Brain microvascular endothelial cell (primary cell): ENCODE measurements around the gene ADPRHL1.
A peak's percentile ranks its signal among the peaks of the same experiment; 100 is the strongest.

Experiments
- DNase-seq: peaks from one replicate; pipeline ENCODE4 v3.0.0-alpha.2; 2020
- H3K27ac ChIP-seq: fragments of 250-450 bp; sonication (Bioruptor Pico); 2 replicates; pipeline ENCODE4 v1.5.1; 2020; ENCODE audit warnings: mild to moderate bottlenecking, moderate library complexity
- H3K27me3 ChIP-seq: fragments of 250-450 bp; sonication (Bioruptor Pico); replicated peaks from 2 replicates; pipeline ENCODE4 v1.5.1; 2020; ENCODE audit warnings: mild to moderate bottlenecking
- H3K36me3 ChIP-seq: fragments of 250-450 bp; sonication (Bioruptor Pico); replicated peaks from 2 replicates; pipeline ENCODE4 v1.5.1; 2020; ENCODE audit warnings: mild to moderate bottlenecking
- H3K4me3 ChIP-seq: 2 replicates; pipeline ENCODE4 v1.5.1; 2011; ENCODE audit warnings: low read depth, mild to moderate bottlenecking, control low read depth, low read length, moderate library complexity
- CTCF ChIP-seq: IDR thresholded peaks from 2 replicates; pipeline ENCODE4 v1.5.1; 2011; ENCODE audit warnings: low read depth, mild to moderate bottlenecking, moderate library complexity, low read length, control low read depth, inconsistent platforms; ENCODE audit errors: missing control alignments
- in situ Hi-C: cut with HindIII; loops from 2 replicates; pipeline ENCODE4 v1.10.0; 2017; ENCODE audit warnings: low sequenced_read_pairs, low pct_ligation_motif_present

Gene ADPRHL1

GRCh38 chr13:113417008-113417751 is 36.1 kb downstream of the ADPRHL1 start:
- no peak for DNase-seq
- Histone ChIP-seq H3K27ac (no peak overlapping the region), H3K4me3 (no peak overlapping the region), H3K36me3 (no peaks in the 10 kb centered on the region), H3K27me3 (no peaks in the 10 kb centered on the region)
- in situ Hi-C loops: no loop called here
- TF ChIP-seq CTCF: no peak

GRCh38 chr13:113415825-113416224 is 37.5 kb downstream of the ADPRHL1 start:
- no peak overlapping the region for H3K27ac ChIP-seq
- no peaks in the 10 kb centered on the region for H3K36me3 ChIP-seq
- DNase-seq: no peak
- no peak for TF ChIP-seq CTCF
- H3K27me3 ChIP-seq: no peaks in the 10 kb centered on the region
- no peak overlapping the region for H3K4me3 ChIP-seq
- in situ Hi-C loops: no loop called here

- H3K27ac ChIP-seq: no peak overlapping the region
- TF ChIP-seq CTCF: no peak
- no peak for DNase-seq
- no peaks in the 10 kb centered on the region for H3K27me3 ChIP-seq
- no peaks in the 10 kb centered on the region for H3K36me3 ChIP-seq
- in situ Hi-C loops: no loop called here
- no peak overlapping the region for H3K4me3 ChIP-seq
Observed at GRCh38 chr13:113415032-113415431, 38.3 kb downstream of the ADPRHL1 start.

- Histone ChIP-seq H3K27ac (no peak overlapping the region), H3K27me3 (no peaks in the 10 kb centered on the region), H3K4me3 (no peak overlapping the region), H3K36me3 (no peaks in the 10 kb centered on the region)
- in situ Hi-C loops: no loop called here
- DNase-seq: no peak
- TF ChIP-seq CTCF: no peak
Observed at GRCh38 chr13:113414335-113414734, 39.0 kb downstream of the ADPRHL1 start.

GRCh38 chr13:113413898-113414282 is 39.4 kb downstream of the ADPRHL1 start:
- no peak for DNase-seq
- peak; percentile 9 for TF ChIP-seq CTCF
- H3K27ac ChIP-seq: no peak overlapping the region
- no peaks in the 10 kb centered on the region for H3K36me3 ChIP-seq
- no peak overlapping the region for H3K4me3 ChIP-seq
- in situ Hi-C loops: no loop called here
- H3K27me3 ChIP-seq: no peaks in the 10 kb centered on the region
